ENCODE results near the gene CIITA.

GRCh38 chr16:10937068-10937859 lies 60.3 kb downstream of the CIITA start:
- TF ChIP-seq CTCF (IDR thresholded peaks at IDR 0.05; ENCODE audit: insufficient read depth, low read length), result no peak
- TF ChIP-seq POLR2AphosphoS5 (IDR thresholded peaks at IDR 0.05; ENCODE audit: low read depth), result no peak
